ENCODE data around the gene TTBK2.

GRCh38 chr15:42730135-42730534 lies 190.4 kb downstream of the TTBK2 start:
- TF ChIP-seq CTCF (IDR thresholded peaks at IDR 0.05 in 8 of 11, conservative IDR thresholded peaks at IDR 0.05 in 3 of 11) (no peak), POLR2AphosphoS5 (IDR thresholded peaks at IDR 0.05) (no peak), POLR2A (IDR thresholded peaks at IDR 0.05) (no peak)
